ENCODE measurements around the gene VPS13C. TPM values are rescaled to one million over a fixed set of nuclear protein-coding genes. Genes with fewer than 3 reads are reported as not detected.

The VPS13C gene
- total and polyA plus RNA-seq, 2 donors (not counting 3 experiments of a cell fraction or from before 2014, with no cell fraction given), result 10.8 to 60.3 TPM

GRCh38 chr15:61915640-61916039 lies 144.6 kb downstream of the VPS13C start:
- no peak for TF ChIP-seq GATA2 (IDR thresholded peaks at IDR 0.05; ENCODE audit: insufficient read depth, insufficient read length, low read depth, low read length)
- TF ChIP-seq MYC (IDR thresholded peaks at IDR 0.05; ENCODE audit: low read depth, low read length), result no peak
- TF ChIP-seq MAX (IDR thresholded peaks at IDR 0.05; ENCODE audit: insufficient read depth, insufficient read length), result no peak
- TF ChIP-seq POLR2AphosphoS5 (IDR thresholded peaks at IDR 0.05; ENCODE audit: insufficient read depth, low read depth, low read length), result no peak
- no peak for TF ChIP-seq JUN (IDR thresholded peaks at IDR 0.05; ENCODE audit: borderline replicate concordance, insufficient read depth, insufficient read length, low read depth)
- TF ChIP-seq EZH2 (IDR thresholded peaks at IDR 0.05; ENCODE audit: borderline replicate concordance, low read depth, low read length, severe bottlenecking), result no peak
- no peak for TF ChIP-seq POLR2A (IDR thresholded peaks at IDR 0.05; ENCODE audit: low read depth, low read length)
- TF ChIP-seq FOS (IDR thresholded peaks at IDR 0.05; ENCODE audit: borderline replicate concordance, insufficient read depth, low read length), result no peak
- intact Hi-C loops (cut with micrococcal nuclease) (no loop called here), dilution Hi-C loops (cut with MboI; ENCODE audit: extremely low pct_ligation_motif_present, low sequenced_read_pairs) (no loop called here)
- Histone ChIP-seq H4K20me1 (replicated peaks; ENCODE audit: control insufficient read depth, extremely low read depth, insufficient read depth, low read length) (no peaks in the 10 kb centered on the region), H3K9ac (replicated peaks; ENCODE audit: extremely low read depth, insufficient read depth, low read length) (no peak overlapping the region), H3K79me2 (ENCODE audit: control insufficient read depth, insufficient read depth, low read length) (no peaks in the 10 kb centered on the region), H3K4me2 (ENCODE audit: insufficient read depth, low read length) (no peak overlapping the region), H3K27me3 (ENCODE audit: control insufficient read depth in 2 of 2, insufficient read depth in 2 of 2, low read length in 2 of 2) (no peaks in the 10 kb centered on the region), H3K9me3 (replicated peaks; ENCODE audit: control insufficient read depth, insufficient read depth, low read length) (no peaks in the 10 kb centered on the region), H3K9me1 (replicated peaks; ENCODE audit: control insufficient read depth, extremely low read depth, insufficient read depth, low read length) (no peaks in the 10 kb centered on the region), H3K27ac (ENCODE audit: insufficient read depth, low read depth, low read length) (no peak overlapping the region), H2AFZ (ENCODE audit: low read depth, low read length) (no peak overlapping the region), H3K4me3 (replicated peaks in 1 of 3; ENCODE audit: insufficient read depth in 1 of 3, low read depth in 1 of 3, low read length in 3 of 3) (no peak overlapping the region), H3K4me1 (ENCODE audit: control insufficient read depth, extremely low read depth, insufficient read depth, low read length) (no peaks in the 10 kb centered on the region), H3K36me3 (ENCODE audit: control insufficient read depth in 2 of 2, extremely low read depth in 1 of 2, insufficient read depth in 2 of 2, low read length in 2 of 2) (peaks cover 3 to 8% of the 10 kb centered on the region in 2 experiments)
- ChIA-PET CTCF (no interaction called here), POLR2A (no interaction called here)
- no peak for FAIRE-seq
- no peak for DNase-seq (ENCODE audit: low read depth, low spot score)
- no TSS peak for BruUV-seq (replicated peaks)

GRCh38 chr15:61910839-61911369 lies 149.3 kb downstream of the VPS13C start:
- dilution Hi-C loops (cut with MboI; ENCODE audit: extremely low pct_ligation_motif_present, low sequenced_read_pairs), result no loop called here
- CTCF ChIA-PET, result no interaction called here
- Histone ChIP-seq H3K4me2 (ENCODE audit: insufficient read depth, low read length) (no peak overlapping the region), H4K20me1 (replicated peaks; ENCODE audit: control insufficient read depth, extremely low read depth, insufficient read depth, low read length) (no peaks in the 10 kb centered on the region), H3K36me3 (ENCODE audit: control insufficient read depth in 2 of 2, extremely low read depth in 1 of 2, insufficient read depth in 2 of 2, low read length in 2 of 2) (peaks cover 3 to 11% of the 10 kb centered on the region in 2 experiments), H3K4me3 (replicated peaks in 1 of 3; ENCODE audit: insufficient read depth in 1 of 3, low read depth in 1 of 3, low read length in 3 of 3) (no peak overlapping the region), H3K27ac (ENCODE audit: insufficient read depth, low read depth, low read length) (no peak overlapping the region), H3K9me3 (replicated peaks; ENCODE audit: control insufficient read depth, insufficient read depth, low read length) (no peaks in the 10 kb centered on the region), H2AFZ (ENCODE audit: low read depth, low read length) (no peak overlapping the region), H3K4me1 (ENCODE audit: control insufficient read depth, extremely low read depth, insufficient read depth, low read length) (no peaks in the 10 kb centered on the region), H3K9ac (replicated peaks; ENCODE audit: extremely low read depth, insufficient read depth, low read length) (no peak overlapping the region), H3K79me2 (ENCODE audit: control insufficient read depth, insufficient read depth, low read length) (no peaks in the 10 kb centered on the region), H3K27me3 (ENCODE audit: control insufficient read depth in 2 of 2, insufficient read depth in 2 of 2, low read length in 2 of 2) (no peaks in the 10 kb centered on the region), H3K9me1 (replicated peaks; ENCODE audit: control insufficient read depth, extremely low read depth, insufficient read depth, low read length) (no peaks in the 10 kb centered on the region)
- DNase-seq (ENCODE audit: low read depth, low spot score) (no peak), FAIRE-seq (no peak)
- intact Hi-C loops (cut with micrococcal nuclease), result no loop called here
- TF ChIP-seq POLR2A (IDR thresholded peaks at IDR 0.05; ENCODE audit: low read depth, low read length) (no peak), JUN (IDR thresholded peaks at IDR 0.05; ENCODE audit: borderline replicate concordance, insufficient read depth, insufficient read length, low read depth) (no peak), MAX (IDR thresholded peaks at IDR 0.05; ENCODE audit: insufficient read depth, insufficient read length) (no peak), POLR2AphosphoS5 (IDR thresholded peaks at IDR 0.05; ENCODE audit: insufficient read depth, low read depth, low read length) (no peak), MYC (IDR thresholded peaks at IDR 0.05; ENCODE audit: low read depth, low read length) (no peak), GATA2 (IDR thresholded peaks at IDR 0.05; ENCODE audit: insufficient read depth, insufficient read length, low read depth, low read length) (no peak), FOS (IDR thresholded peaks at IDR 0.05; ENCODE audit: borderline replicate concordance, insufficient read depth, low read length) (no peak), EZH2 (IDR thresholded peaks at IDR 0.05; ENCODE audit: borderline replicate concordance, low read depth, low read length, severe bottlenecking) (no peak), CTCF (IDR thresholded peaks at IDR 0.05; ENCODE audit: extremely low read depth in 1 of 2, insufficient read depth in 1 of 2, low read depth in 1 of 2, low read length in 2 of 2) (no peak)
- no TSS peak for BruUV-seq (replicated peaks)
- POLR2A ChIA-PET, result no interaction called here

All from endothelial cell of umbilical vein (primary cell).